Measurements from ENCODE around the gene LRMDA.

LRMDA gene

DNA sequence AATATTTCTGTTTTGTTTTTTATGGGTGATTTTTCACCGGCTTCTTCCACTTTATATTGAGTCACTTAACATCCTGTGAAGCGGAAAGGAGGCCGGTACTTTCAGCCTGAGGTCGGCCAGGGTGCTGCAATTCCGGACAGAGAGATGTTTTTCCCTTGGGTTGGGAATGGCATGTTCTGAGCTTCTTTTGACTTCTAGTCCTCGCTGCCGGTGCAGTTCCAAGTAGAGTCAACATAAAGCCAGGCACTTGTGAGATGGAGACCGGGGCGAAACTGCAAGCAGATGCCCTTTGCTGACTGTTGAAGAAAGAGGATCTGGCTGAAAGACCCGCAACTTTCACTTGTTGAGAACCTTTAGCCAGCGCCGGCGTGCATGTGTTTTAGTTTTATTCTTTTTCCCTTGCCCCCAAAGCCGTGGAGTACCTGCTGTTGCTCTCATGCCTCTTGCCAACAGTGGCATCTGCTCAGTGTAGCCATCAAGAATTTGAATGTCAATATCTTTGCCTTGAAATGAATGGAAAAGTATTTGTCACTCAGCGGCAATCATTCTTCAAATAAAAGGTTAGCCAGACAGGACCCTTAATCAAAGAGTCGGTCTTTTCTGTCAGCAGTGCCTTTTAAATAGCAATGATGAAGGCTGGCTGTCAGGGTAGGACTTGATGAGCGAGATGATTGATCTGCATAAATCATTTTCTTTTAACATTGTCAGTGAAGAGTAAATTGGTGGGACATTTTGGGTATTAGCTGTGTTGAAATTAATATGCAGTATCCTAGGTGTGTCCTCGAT lies 351.2 kb downstream of the LRMDA start:
- Histone ChIP-seq H3K4me3 (no peak overlapping the region), H3K27ac (no peak overlapping the region)
- no peak for DNase-seq (ENCODE audit: low spot score)
- TF ChIP-seq, protein P1, sequence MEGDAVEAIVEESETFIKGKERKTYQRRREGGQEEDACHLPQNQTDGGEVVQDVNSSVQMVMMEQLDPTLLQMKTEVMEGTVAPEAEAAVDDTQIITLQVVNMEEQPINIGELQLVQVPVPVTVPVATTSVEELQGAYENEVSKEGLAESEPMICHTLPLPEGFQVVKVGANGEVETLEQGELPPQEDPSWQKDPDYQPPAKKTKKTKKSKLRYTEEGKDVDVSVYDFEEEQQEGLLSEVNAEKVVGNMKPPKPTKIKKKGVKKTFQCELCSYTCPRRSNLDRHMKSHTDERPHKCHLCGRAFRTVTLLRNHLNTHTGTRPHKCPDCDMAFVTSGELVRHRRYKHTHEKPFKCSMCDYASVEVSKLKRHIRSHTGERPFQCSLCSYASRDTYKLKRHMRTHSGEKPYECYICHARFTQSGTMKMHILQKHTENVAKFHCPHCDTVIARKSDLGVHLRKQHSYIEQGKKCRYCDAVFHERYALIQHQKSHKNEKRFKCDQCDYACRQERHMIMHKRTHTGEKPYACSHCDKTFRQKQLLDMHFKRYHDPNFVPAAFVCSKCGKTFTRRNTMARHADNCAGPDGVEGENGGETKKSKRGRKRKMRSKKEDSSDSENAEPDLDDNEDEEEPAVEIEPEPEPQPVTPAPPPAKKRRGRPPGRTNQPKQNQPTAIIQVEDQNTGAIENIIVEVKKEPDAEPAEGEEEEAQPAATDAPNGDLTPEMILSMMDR (IDR thresholded peaks at IDR 0.05), result no peak

DNA sequence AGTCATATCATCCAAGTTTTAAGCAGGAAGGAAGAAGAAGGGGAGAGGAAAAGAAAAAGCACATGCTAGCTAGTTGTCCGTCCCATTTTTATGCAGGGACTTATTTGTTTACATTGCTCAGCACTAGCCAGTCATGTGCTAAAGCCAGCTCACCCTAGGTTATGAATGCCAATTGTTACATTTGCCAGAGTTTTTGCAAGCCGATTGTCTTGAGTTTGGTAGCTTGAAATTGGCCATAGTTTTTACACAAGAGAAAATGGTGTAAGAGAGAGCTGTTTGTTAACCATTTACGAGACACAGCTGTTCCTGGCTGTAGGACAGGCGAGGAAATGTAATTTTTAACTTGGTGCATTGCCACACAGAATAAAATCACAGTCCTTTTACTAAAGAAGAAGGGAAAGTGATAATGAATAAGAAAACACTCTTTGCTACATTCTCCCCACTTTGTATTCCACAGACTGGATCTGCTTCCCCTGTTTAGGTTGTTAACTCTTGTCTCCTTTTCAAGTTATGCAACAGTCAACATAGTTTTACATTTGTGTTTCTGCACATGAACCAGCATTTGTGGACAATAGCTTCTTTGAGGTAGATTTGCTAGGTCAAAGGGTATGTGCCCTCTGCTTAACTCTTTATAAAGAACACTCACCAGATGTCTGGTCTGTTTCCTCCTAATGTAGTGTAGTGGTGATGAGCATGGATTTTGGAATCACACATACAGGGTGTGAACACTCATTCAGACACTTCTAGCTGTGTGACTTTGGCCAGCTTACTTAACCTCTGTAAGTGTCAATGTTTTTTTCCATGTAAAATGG lies 357.2 kb downstream of the LRMDA start:
- TF ChIP-seq, protein P1 (IDR thresholded peaks at IDR 0.05), result no peak
- peak overlapping the region; percentile 35 to 45 for H3K27ac ChIP-seq

DNA sequence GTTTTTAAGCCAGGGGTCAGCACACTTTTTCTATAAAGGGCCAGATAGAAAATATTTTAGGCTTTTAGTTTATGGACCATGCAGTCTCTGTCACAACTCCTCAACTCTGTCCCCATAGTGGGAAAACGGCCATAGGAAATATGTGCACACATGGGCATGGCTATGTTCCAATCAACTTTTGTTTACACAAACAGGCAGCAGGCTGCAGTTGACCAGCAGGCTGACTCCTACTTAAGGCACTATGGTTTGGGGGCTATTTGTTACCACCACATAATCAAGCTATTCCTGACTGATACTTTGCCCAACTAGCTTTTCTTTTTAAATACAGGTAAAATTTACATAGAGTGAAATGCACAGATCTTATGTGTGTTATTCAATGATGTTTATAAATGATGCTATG lies 362.4 kb downstream of the LRMDA start:
- no peak for DNase-seq (ENCODE audit: low spot score)
- no peak overlapping the region for H3K4me3 ChIP-seq
- TF ChIP-seq, protein P1 (IDR thresholded peaks at IDR 0.05), result no peak
- no peak overlapping the region for H3K27ac ChIP-seq

More for the DNA sequence above, 357.2 kb downstream of the LRMDA start:
- no peak for DNase-seq (ENCODE audit: low spot score)
- H3K4me3 ChIP-seq, result peak overlapping the region; percentile 31

DNA sequence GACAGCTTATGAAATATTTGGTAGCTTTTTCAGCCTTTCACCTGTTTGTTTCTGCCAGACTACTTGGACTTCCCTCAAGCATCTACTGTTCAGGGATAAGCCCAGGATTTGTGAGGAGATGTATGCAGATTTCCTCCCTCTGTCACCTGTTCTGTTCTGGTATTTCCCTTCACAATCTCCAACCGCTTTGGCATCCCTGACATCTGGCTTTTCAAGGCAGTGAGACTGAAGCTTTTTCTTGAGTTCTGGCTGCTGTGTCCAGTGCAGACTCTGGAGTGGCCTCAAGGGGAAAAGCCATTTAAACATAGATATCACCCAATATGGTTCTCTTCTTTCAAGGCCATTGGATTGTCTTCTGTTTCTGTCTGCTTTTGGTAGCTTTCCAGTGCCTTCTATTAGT lies 369.7 kb downstream of the LRMDA start:
- Histone ChIP-seq H3K27ac (no peak overlapping the region), H3K4me3 (no peak overlapping the region)
- DNase-seq (ENCODE audit: low spot score), result no peak
- TF ChIP-seq, protein P1 (IDR thresholded peaks at IDR 0.05), result no peak

DNA sequence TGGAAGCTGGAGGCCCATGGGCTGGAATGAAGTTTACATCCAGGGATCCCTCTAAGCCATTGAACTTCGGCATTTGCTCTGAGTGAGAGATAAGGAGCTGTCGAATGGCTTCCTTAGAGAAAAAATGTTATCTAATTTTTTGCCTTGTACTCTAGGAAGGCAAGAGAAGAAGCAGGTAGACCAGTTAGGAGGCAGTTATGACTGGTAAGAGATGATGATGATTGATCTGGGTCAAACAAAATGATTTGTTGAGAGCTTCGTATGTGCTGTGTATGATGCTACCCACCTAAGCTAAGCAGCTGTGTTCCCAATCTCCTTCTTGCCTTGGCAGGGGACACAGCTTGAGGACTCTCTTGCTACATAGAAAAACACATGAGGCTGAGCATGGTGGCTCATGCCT lies 370.2 kb downstream of the LRMDA start:
- TF ChIP-seq, protein P1 (IDR thresholded peaks at IDR 0.05), result no peak
- no peak for DNase-seq (ENCODE audit: low spot score)
- Histone ChIP-seq H3K4me3 (no peak overlapping the region), H3K27ac (no peak overlapping the region)

DNA sequence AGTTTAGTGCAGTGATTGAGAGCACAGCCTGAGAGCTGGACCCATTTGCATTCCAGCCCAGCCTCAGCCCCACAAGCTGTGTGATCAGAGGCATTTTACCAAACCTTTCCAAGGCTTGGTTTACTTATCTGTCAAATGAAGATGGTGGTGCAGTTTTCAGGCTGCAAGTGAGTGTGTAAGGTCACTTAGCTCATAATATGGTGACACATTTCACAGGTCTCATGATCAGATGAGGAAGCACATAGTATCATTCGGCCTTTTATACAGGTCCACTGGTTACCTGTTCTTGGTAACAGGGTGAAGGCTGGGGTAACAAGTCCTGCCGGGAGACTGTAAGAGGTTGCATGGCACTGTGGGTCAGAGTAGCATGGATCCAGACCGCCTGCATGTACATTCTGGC lies 371.7 kb downstream of the LRMDA start:
- Histone ChIP-seq H3K4me3 (no peak overlapping the region), H3K27ac (no peak overlapping the region)
- DNase-seq (ENCODE audit: low spot score), result no peak
- TF ChIP-seq, protein P1 (IDR thresholded peaks at IDR 0.05), result no peak

Data from coronary artery (tissue), 2 donors.